ENCODE data around the gene HDAC3.

Gene HDAC3

GRCh38 chr5:141641634-141642267 is 5.1 kb upstream of the HDAC3 start:
- H3K27me3 ChIP-seq (replicated peaks in 2 of 5; ENCODE audit: control insufficient read depth in 4 of 5, insufficient read depth in 5 of 5, low read length in 4 of 5) = no peaks in the 10 kb centered on the region
- no peak overlapping the region for H3K4me3 ChIP-seq (ENCODE audit: control insufficient read depth in 1 of 7, extremely low read depth in 1 of 7, insufficient read depth in 4 of 7, low read depth in 2 of 7, low read length in 6 of 7)
- POLR2A ChIA-PET = no interaction called here
- peaks cover 1 to 41% (median 17%) of the 10 kb centered on the region in 4 experiments for H3K36me3 ChIP-seq (ENCODE audit: control insufficient read depth in 4 of 4, insufficient read depth in 4 of 4, low read length in 3 of 4)
- peaks cover 0 to 19% (median 15%) of the 10 kb centered on the region in 4 experiments for H3K4me1 ChIP-seq (ENCODE audit: control extremely low read depth in 1 of 4, control insufficient read depth in 4 of 4, insufficient read depth in 4 of 4, low read length in 3 of 4)
- no peak overlapping the region for H3K27ac ChIP-seq (ENCODE audit: insufficient read depth in 1 of 2, low read depth in 1 of 2, low read length in 2 of 2, poor library complexity in 1 of 2, severe bottlenecking in 2 of 2)
- H3K9me3 ChIP-seq (ENCODE audit: control extremely low read depth in 1 of 5, control insufficient read depth in 4 of 5, insufficient read depth in 2 of 5, low read depth in 1 of 5, low read length in 4 of 5) = no peaks in the 10 kb centered on the region
- CTCF ChIA-PET = interaction anchor here (1.0 to 2.4 kb wide), 6 partner anchors 10 to 327 kb away, joined by 3 to 9 read pairs (median 4); partner anchors contain the start of gene RNF14
- WGBS (ENCODE audit: insufficient coverage) = 100% methylated on average over 2 of the region's 2 CpGs
- DNase-seq = peak in 2 of 3 donors; percentile 46

GRCh38 chr5:141640698-141641097 is 4.0 kb upstream of the HDAC3 start:
- H3K36me3 ChIP-seq (ENCODE audit: control insufficient read depth in 4 of 4, insufficient read depth in 4 of 4, low read length in 3 of 4) = peaks cover 0 to 30% (median 11%) of the 10 kb centered on the region in 4 experiments
- 88% methylated on average over 9 of the region's 9 CpGs for WGBS (ENCODE audit: insufficient coverage)
- peaks cover 4 to 25% (median 22%) of the 10 kb centered on the region in 4 experiments for H3K4me1 ChIP-seq (ENCODE audit: control extremely low read depth in 1 of 4, control insufficient read depth in 4 of 4, insufficient read depth in 4 of 4, low read length in 3 of 4)
- POLR2A ChIA-PET = no interaction called here
- H3K9me3 ChIP-seq (ENCODE audit: control extremely low read depth in 1 of 5, control insufficient read depth in 4 of 5, insufficient read depth in 2 of 5, low read depth in 1 of 5, low read length in 4 of 5) = no peaks in the 10 kb centered on the region
- H3K4me3 ChIP-seq (ENCODE audit: control insufficient read depth in 1 of 7, extremely low read depth in 1 of 7, insufficient read depth in 4 of 7, low read depth in 2 of 7, low read length in 6 of 7) = no peak overlapping the region
- no peaks in the 10 kb centered on the region for H3K27me3 ChIP-seq (replicated peaks in 2 of 5; ENCODE audit: control insufficient read depth in 4 of 5, insufficient read depth in 5 of 5, low read length in 4 of 5)
- no peak for DNase-seq
- H3K27ac ChIP-seq (ENCODE audit: insufficient read depth in 1 of 2, low read depth in 1 of 2, low read length in 2 of 2, poor library complexity in 1 of 2, severe bottlenecking in 2 of 2) = no peak overlapping the region
- CTCF ChIA-PET = interaction anchor here (0.9 to 1.3 kb wide), 2 partner anchors 13 to 49 kb away, joined by 3 to 5 read pairs; no protein-coding TSS in a partner anchor

GRCh38 chr5:141640051-141640415 is 3.4 kb upstream of the HDAC3 start:
- Histone ChIP-seq H3K27ac (ENCODE audit: insufficient read depth in 1 of 2, low read depth in 1 of 2, low read length in 2 of 2, poor library complexity in 1 of 2, severe bottlenecking in 2 of 2) (no peak overlapping the region), H3K4me1 (ENCODE audit: control extremely low read depth in 1 of 4, control insufficient read depth in 4 of 4, insufficient read depth in 4 of 4, low read length in 3 of 4) (peaks cover 4 to 31% (median 27%) of the 10 kb centered on the region in 4 experiments), H3K4me3 (ENCODE audit: control insufficient read depth in 1 of 7, extremely low read depth in 1 of 7, insufficient read depth in 4 of 7, low read depth in 2 of 7, low read length in 6 of 7) (no peak overlapping the region), H3K27me3 (replicated peaks in 2 of 5; ENCODE audit: control insufficient read depth in 4 of 5, insufficient read depth in 5 of 5, low read length in 4 of 5) (no peaks in the 10 kb centered on the region), H3K9me3 (ENCODE audit: control extremely low read depth in 1 of 5, control insufficient read depth in 4 of 5, insufficient read depth in 2 of 5, low read depth in 1 of 5, low read length in 4 of 5) (no peaks in the 10 kb centered on the region), H3K36me3 (ENCODE audit: control insufficient read depth in 4 of 4, insufficient read depth in 4 of 4, low read length in 3 of 4) (peaks cover 0 to 25% (median 10%) of the 10 kb centered on the region in 4 experiments)
- DNase-seq = no peak
- POLR2A ChIA-PET = no interaction called here
- CTCF ChIA-PET = interaction anchor here (1.3 kb wide), 1 partner anchor 48 kb away, joined by 5 read pairs; no protein-coding TSS in a partner anchor
- WGBS (ENCODE audit: insufficient coverage) = 93% methylated on average over 3 of the region's 3 CpGs

- Histone ChIP-seq H3K27me3 (replicated peaks in 2 of 5; ENCODE audit: control insufficient read depth in 4 of 5, insufficient read depth in 5 of 5, low read length in 4 of 5) (no peaks in the 10 kb centered on the region), H3K36me3 (ENCODE audit: control insufficient read depth in 4 of 4, insufficient read depth in 4 of 4, low read length in 3 of 4) (peaks cover 0 to 20% (median 10%) of the 10 kb centered on the region in 4 experiments), H3K4me3 (ENCODE audit: control insufficient read depth in 1 of 7, extremely low read depth in 1 of 7, insufficient read depth in 4 of 7, low read depth in 2 of 7, low read length in 6 of 7) (no peak overlapping the region), H3K27ac (ENCODE audit: insufficient read depth in 1 of 2, low read depth in 1 of 2, low read length in 2 of 2, poor library complexity in 1 of 2, severe bottlenecking in 2 of 2) (no peak overlapping the region), H3K4me1 (ENCODE audit: control extremely low read depth in 1 of 4, control insufficient read depth in 4 of 4, insufficient read depth in 4 of 4, low read length in 3 of 4) (peaks cover 4 to 36% (median 30%) of the 10 kb centered on the region in 4 experiments), H3K9me3 (ENCODE audit: control extremely low read depth in 1 of 5, control insufficient read depth in 4 of 5, insufficient read depth in 2 of 5, low read depth in 1 of 5, low read length in 4 of 5) (no peaks in the 10 kb centered on the region)
- WGBS (ENCODE audit: insufficient coverage) = 95% methylated on average over 12 of the region's 12 CpGs
- ChIA-PET CTCF (interaction anchor here (4.5 to 11.2 kb wide), 2 partner anchors 19 to 47 kb away, joined by 29 to 101 read pairs; partner anchors contain the start of gene DIAPH1), POLR2A (no interaction called here)
- no peak for DNase-seq
These were observed 2.9 kb upstream of the HDAC3 start for GRCh38 chr5:141639357-141640050.

- H3K27ac ChIP-seq (ENCODE audit: insufficient read depth in 1 of 2, low read depth in 1 of 2, low read length in 2 of 2, poor library complexity in 1 of 2, severe bottlenecking in 2 of 2) = no peak overlapping the region
- DNase-seq = no peak
- H3K9me3 ChIP-seq (ENCODE audit: control extremely low read depth in 1 of 5, control insufficient read depth in 4 of 5, insufficient read depth in 2 of 5, low read depth in 1 of 5, low read length in 4 of 5) = no peaks in the 10 kb centered on the region
- CTCF ChIA-PET = interaction anchor here (1.0 to 11.2 kb wide), 4 partner anchors 8 to 46 kb away, joined by 3 to 101 read pairs (median 16); partner anchors contain the start of gene DIAPH1
- 87% methylated on average over 2 of the region's 2 CpGs for WGBS (ENCODE audit: insufficient coverage)
- H3K4me3 ChIP-seq (ENCODE audit: control insufficient read depth in 1 of 7, extremely low read depth in 1 of 7, insufficient read depth in 4 of 7, low read depth in 2 of 7, low read length in 6 of 7) = no peak overlapping the region
- peaks cover 0 to 13% (median 6%) of the 10 kb centered on the region in 4 experiments for H3K36me3 ChIP-seq (ENCODE audit: control insufficient read depth in 4 of 4, insufficient read depth in 4 of 4, low read length in 3 of 4)
- POLR2A ChIA-PET = no interaction called here
- peaks cover 4 to 43% (median 30%) of the 10 kb centered on the region in 4 experiments for H3K4me1 ChIP-seq (ENCODE audit: control extremely low read depth in 1 of 4, control insufficient read depth in 4 of 4, insufficient read depth in 4 of 4, low read length in 3 of 4)
- no peaks in the 10 kb centered on the region for H3K27me3 ChIP-seq (replicated peaks in 2 of 5; ENCODE audit: control insufficient read depth in 4 of 5, insufficient read depth in 5 of 5, low read length in 4 of 5)
These were observed 2.1 kb upstream of the HDAC3 start for GRCh38 chr5:141638771-141639170.

GRCh38 chr5:141637767-141638419 is 1.2 kb upstream of the HDAC3 start:
- Histone ChIP-seq H3K36me3 (ENCODE audit: control insufficient read depth in 4 of 4, insufficient read depth in 4 of 4, low read length in 3 of 4) (peaks cover 0 to 14% (median 6%) of the 10 kb centered on the region in 4 experiments), H3K9me3 (ENCODE audit: control extremely low read depth in 1 of 5, control insufficient read depth in 4 of 5, insufficient read depth in 2 of 5, low read depth in 1 of 5, low read length in 4 of 5) (no peaks in the 10 kb centered on the region), H3K4me1 (ENCODE audit: control extremely low read depth in 1 of 4, control insufficient read depth in 4 of 4, insufficient read depth in 4 of 4, low read length in 3 of 4) (peaks cover 4 to 40% (median 30%) of the 10 kb centered on the region in 4 experiments), H3K27me3 (replicated peaks in 2 of 5; ENCODE audit: control insufficient read depth in 4 of 5, insufficient read depth in 5 of 5, low read length in 4 of 5) (no peaks in the 10 kb centered on the region), H3K4me3 (ENCODE audit: control insufficient read depth in 1 of 7, extremely low read depth in 1 of 7, insufficient read depth in 4 of 7, low read depth in 2 of 7, low read length in 6 of 7) (peak overlapping the region; percentile 79 to 99 (median 92)), H3K27ac (ENCODE audit: insufficient read depth in 1 of 2, low read depth in 1 of 2, low read length in 2 of 2, poor library complexity in 1 of 2, severe bottlenecking in 2 of 2) (no peak overlapping the region)
- ChIA-PET CTCF (interaction anchor here (0.8 to 11.2 kb wide), 11 partner anchors 8 to 50 kb away, joined by 3 to 101 read pairs (median 5); partner anchors contain the start of genes DIAPH1 and FCHSD1), POLR2A (no interaction called here)
- peak; percentile 68 to 83 (median 82) for DNase-seq
- WGBS (ENCODE audit: insufficient coverage) = 1% methylated on average over 30 of the region's 40 CpGs

All from common myeloid progenitor, CD34-positive (primary cell).